ENCODE results near the gene ZNF93.

DNA sequence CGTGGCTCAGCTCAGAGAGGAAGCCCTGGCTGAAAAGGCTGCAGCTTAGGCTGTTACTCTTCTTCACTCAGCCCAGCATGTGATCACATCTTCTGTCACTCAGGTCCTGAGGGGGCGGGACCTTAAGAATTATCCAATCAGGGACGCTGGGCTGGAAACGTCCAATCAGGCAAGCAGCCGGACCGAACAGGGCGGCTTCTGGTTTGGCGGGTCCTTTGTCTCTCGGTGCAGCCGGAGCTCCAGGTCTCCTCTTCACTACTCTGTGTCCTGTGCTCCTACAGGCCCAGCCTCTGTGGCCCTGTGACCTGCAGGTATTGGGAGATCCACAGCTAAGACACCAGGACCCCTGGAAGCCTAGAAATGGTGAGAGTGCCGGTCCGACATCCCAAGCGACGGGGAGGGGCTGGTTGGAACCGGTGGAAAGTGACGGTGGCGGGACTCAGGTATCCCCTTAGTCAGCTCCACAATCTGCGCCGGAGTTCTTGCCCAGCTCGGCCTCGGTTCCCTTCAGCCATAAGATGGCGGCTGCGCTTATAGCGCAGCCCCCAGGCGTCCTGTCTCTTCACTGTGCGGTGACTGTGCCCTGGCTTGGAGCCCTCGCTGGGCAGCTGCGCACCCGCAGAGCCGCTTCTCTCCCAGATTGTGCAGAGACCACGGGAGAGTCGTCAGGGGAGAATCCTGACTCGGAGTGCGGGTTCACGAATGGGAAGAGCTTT is at the start of gene ZNF93:
- TF ChIP-seq, protein P1, sequence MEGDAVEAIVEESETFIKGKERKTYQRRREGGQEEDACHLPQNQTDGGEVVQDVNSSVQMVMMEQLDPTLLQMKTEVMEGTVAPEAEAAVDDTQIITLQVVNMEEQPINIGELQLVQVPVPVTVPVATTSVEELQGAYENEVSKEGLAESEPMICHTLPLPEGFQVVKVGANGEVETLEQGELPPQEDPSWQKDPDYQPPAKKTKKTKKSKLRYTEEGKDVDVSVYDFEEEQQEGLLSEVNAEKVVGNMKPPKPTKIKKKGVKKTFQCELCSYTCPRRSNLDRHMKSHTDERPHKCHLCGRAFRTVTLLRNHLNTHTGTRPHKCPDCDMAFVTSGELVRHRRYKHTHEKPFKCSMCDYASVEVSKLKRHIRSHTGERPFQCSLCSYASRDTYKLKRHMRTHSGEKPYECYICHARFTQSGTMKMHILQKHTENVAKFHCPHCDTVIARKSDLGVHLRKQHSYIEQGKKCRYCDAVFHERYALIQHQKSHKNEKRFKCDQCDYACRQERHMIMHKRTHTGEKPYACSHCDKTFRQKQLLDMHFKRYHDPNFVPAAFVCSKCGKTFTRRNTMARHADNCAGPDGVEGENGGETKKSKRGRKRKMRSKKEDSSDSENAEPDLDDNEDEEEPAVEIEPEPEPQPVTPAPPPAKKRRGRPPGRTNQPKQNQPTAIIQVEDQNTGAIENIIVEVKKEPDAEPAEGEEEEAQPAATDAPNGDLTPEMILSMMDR (conservative IDR thresholded peaks at IDR 0.05; ENCODE audit: low read depth, low read length) = no peak
- no peak for TF ChIP-seq EZH2 (IDR thresholded peaks at IDR 0.05; ENCODE audit: borderline replicate concordance, low read depth, low read length, poor library complexity, severe bottlenecking)

Data from A673 (cell line).